NOMO-1 treated with dmso at 0.1 percent for 144 hours (cell line): ENCODE measurements around the gene FAM169A.
A peak's percentile ranks its signal among the peaks of the same experiment; 100 is the strongest.
"Not testable (repeated sequence)": the region's sequence is repeated elsewhere in the genome, so short reads cannot be mapped to it uniquely, and the experiment has no call there.

Experiments used
- DNase-seq: peaks from one replicate; lab custom pipeline; 2025; ENCODE audit not compliant: unreplicated experiment; lab: John Stamatoyannopoulos, UW

The FAM169A gene, protein sequence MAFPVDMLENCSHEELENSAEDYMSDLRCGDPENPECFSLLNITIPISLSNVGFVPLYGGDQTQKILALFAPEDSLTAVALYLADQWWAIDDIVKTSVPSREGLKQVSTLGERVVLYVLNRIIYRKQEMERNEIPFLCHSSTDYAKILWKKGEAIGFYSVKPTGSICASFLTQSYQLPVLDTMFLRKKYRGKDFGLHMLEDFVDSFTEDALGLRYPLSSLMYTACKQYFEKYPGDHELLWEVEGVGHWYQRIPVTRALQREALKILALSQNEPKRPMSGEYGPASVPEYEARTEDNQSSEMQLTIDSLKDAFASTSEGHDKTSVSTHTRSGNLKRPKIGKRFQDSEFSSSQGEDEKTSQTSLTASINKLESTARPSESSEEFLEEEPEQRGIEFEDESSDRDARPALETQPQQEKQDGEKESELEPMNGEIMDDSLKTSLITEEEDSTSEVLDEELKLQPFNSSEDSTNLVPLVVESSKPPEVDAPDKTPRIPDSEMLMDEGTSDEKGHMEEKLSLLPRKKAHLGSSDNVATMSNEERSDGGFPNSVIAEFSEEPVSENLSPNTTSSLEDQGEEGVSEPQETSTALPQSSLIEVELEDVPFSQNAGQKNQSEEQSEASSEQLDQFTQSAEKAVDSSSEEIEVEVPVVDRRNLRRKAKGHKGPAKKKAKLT

GRCh38 chr5:74865804-74866595, at the start of gene FAM169A:
TSS of gene FAM169A (minus strand) at chr5:74866387. CDS start at chr5:74841676, 24,711 bp downstream.
- peak; percentile 10 for DNase-seq

DNA sequence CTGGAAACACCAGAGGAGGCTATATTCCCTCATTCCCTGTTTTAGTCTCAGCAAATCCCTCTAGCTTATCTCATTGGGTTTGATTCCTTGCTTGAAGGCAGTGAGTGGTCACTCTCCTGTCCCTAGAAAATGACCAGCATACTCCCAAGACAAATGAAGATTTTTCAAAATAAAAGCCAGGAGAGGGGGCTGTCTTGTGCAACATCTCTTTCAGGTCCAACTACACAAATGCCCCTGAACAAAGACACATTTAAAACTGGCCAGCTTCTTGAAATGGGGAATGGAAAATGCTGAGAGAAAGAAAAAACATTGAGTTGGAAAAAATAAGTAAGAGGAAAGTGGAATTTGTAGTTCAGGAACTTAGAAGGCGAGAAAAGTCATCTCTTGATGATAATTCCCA, 49.3 kb upstream of the FAM169A start:
- no peak for DNase-seq

GRCh38 chr5:74911421-74911820, 45.2 kb upstream of the FAM169A start:
- not testable (repeated sequence) for DNase-seq

DNA sequence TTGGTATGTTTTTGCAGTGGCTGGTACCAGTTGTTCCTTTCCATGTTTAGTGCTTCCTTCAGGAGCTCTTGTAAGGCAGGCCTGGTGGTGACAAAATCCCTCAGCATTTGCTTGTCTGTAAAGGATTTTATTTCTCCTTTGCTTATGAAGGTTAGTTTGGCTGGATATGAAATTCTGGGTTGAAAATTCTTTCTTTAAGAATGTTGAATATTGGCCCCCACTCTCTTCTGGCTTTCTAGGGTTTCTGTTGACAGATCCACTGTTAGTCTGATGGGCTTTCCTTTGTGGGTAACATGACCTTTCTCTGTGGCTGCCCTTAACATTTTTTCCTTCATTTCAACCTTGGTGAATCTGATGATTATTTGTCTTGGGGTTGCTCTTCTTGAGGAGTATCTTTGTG, 43.7 kb upstream of the FAM169A start:
- DNase-seq: not testable (repeated sequence)

DNA sequence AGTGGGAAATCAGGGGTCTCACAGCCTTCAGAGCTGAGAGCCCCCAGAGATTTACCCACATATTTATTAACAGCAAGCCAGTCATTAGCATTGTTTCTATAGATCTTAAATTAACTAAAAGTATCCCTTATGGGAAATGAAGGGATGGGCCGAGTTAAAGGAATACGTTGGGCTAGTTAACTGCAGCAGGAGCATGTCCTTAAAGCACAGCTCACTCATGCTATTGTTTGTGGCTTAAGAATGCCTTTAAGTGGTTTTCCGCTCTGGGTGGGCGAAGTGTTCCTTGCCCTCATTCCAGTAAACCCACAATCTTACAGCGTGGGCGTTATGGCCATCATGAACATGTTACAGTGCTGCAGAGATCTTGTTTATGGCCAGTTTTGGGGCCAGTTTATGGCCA, 42.0 kb upstream of the FAM169A start:
- DNase-seq: not testable (repeated sequence)

GRCh38 chr5:74904713-74905112, 38.5 kb upstream of the FAM169A start:
- not testable (repeated sequence) for DNase-seq

- no peak for DNase-seq
These were observed 37.1 kb upstream of the FAM169A start for GRCh38 chr5:74903165-74903787.

DNA sequence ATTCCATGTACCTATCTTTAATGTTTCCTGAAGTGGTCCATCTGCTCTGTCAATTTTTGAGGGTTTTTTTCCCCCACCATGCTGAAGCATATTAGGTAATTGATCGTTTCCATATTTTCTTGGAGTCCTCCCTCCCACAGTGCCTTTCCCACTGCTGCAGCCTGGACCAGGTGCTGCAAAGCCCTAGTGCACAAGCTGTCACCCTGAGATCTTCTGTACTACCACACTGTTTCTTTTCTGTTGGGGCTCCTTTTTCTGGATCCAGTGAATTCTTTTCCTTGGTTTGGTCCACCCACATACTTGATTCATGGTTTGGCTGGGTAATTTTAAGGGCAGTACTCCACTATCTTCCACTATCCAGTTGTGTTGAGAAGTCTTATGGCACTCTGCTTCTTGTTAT, 30.9 kb upstream of the FAM169A start:
- DNase-seq: no peak

DNA sequence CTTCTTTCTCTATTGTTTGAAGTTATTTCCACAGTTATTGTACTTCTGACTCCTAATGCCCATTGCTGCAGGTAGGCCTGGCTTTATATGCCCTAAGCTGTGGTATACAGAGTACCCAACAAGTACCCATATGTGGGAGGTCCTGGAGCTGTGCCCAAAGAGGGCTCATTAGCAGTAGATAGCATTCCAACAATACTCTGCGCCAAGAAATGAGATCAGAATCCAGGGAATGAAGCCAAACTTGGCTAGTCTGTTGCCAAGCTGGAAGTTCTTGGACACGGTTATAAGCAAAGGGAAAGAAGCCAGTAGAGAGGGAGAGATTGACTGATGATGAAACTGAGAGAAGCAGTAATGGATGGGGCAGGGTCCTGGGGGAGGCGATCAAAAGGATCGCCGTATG, 29.7 kb upstream of the FAM169A start:
- no peak for DNase-seq

GRCh38 chr5:74894351-74894750, 28.2 kb upstream of the FAM169A start:
- no peak for DNase-seq

DNA sequence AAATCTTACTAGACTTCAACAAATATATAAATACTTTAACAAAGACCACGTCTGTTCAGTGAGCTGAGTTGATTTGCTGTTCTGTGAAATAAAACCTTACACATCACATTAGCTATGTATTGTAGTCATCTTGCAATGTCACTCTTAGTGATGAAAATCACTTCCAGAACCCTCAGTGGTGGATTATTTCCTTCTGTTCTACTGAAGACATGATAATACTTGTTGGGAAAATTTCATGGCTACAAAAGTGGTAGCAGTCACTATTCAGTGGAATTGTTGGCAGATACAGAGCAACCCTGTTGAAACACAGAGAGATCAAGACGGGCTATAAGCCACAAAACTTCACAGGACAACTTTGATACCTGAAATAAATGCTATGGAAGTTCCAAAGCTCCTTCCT, 26.7 kb upstream of the FAM169A start:
- DNase-seq: no peak

DNA sequence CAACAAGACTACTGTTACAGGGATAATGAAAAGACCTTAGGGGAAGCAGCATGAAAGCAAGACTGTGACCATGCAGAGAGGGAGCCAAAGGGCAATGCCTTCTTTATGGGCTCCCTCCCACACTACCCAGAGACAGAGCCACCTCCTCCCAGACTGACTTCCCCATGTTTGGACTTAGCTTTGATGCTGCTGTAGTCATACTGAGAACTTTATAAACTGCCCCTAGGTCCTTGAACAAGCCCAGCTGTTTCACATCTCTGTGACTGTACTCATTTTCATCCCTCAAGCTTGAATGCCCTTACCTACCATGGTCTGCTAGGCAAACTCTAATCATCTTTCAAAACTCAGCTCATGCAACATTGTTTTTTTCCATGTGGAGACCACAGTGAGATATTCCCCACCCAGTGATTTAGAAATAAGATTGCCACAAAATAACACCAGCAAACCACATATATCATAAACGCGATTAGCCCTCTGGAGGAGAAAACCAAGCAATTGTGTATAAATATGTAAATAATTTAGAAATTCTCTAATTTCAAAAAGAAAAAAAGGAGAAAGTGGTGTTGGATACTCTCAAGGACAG, 23.4 kb upstream of the FAM169A start:
- DNase-seq: no peak

DNA sequence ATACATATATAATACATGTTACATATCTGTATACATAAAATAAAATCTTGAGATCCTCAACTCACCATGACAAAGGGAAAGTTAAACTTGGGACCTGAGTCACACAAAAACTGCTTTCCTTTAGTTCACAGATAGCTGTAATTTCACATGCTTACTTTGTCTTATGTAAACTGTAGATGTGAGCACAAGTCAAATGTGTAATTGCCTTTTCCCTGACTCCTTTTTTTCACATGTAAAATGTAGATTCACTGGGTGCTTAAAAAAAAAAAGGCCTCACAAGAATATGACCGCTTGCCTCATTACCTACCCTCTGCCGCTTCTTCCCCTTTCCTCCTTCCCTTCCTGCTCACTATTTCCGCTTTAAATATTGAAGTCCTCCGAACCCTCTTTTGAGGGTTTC, 21.9 kb upstream of the FAM169A start:
- DNase-seq: peak; percentile 63

DNA sequence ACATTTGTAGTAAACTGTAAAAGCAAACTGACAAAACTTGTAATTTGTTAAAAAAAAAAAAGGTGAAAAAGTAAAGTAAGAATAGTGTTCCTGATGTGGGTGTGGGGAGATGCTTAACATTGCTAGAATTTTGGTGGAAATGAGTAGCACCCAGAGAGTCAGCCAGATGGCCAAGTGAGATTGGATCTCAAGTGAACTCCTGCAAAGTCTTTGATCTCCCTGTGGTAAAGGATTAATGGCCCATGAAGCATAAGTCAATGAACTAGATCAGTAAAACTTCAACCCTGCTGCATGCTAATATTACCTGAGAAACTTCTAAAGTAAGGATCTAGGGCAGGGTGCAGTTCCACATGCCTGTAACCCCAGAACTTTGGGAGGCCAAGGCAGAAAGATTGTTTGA, 19.0 kb upstream of the FAM169A start:
- DNase-seq: no peak

- DNase-seq: not testable (repeated sequence)
These were observed 16.4 kb upstream of the FAM169A start for GRCh38 chr5:74882379-74883134.

DNA sequence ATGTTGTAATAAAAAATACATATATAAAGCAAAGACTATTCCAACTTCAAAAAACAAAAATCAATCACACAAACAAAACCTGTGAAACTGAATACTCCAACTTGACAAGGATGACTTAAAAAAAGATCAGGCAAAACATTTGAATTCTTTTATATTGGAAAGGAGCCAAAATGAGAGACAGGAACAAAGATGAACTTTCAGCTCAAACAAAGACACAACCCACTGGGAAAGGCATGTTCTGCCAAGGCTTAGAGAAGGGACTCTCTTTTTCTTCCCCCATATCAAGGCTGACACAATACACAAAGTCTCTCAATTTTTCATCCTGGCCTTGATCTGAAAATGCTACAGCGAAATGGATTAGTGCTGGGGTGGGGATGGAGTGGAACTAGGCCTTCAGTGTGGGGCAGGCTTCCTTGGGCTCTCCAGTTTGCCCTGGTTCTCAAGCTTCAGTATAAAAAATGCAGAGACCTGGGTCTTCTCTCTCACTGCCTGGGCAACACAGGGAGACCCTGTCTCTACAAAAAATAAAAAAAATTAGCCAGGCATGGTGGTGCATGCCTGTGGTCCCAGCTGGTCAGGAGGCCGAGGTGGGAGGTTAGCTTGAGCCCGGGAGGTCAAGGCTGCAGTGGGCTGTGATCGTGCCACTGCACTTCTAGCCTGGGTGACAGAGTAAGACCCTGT, 11.6 kb upstream of the FAM169A start:
- no peak for DNase-seq

GRCh38 chr5:74875994-74876791, 10.0 kb upstream of the FAM169A start:
- no peak for DNase-seq

DNA sequence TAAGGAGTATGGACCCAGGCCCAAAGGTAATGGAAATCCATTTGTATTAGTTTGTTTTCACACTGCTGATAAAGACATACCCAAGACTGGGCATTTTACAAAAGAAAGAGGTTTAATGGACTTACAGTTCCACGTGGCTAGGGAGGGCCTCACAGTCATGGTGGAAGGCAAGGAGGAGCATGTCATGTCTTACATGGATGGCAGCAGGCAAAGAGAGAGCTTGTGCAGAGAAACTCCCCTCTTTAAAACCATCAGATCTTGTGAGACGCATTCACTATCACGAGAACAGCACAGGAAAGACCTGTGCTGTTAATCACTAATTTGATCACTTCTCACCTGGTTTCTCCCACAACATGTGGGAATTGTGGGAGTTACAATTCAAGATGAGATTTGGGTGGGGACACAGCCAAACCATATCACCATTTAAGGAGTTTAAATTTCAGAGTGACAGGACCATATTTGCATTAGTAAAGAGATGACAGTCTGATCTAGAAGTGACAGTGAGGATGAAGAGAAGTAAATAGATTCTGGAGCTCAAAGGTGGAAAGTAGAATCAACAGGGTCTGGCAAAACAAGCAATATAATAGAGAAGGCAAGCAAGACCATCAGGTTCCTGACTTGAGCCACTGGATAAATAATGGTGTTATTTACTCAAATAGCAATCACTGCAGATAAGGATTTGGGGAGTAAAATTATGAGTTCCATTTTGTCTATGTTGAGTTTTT, 7.5 kb upstream of the FAM169A start:
- DNase-seq: no peak
